K562 (cell line): ENCODE data around the gene SPTLC2.

Experiments used
- GABPA ChIP-seq: fragments of 200-800 bp; sonication (Bioruptor generic); conservative IDR thresholded peaks from 2 replicates; pipeline ENCODE4 v1.6.1; 2016; ENCODE audit warnings: low read depth, missing genetic modification characterization, missing compliant biosample characterization
- HDAC1 ChIP-seq, 2 experiments: fragments of 450-650 bp; IDR thresholded peaks; 2 replicates each; pipeline ENCODE4 v1.6.1; 2016 to 2017; ENCODE audit warnings: inconsistent platforms in 1 of 2, mild to moderate bottlenecking in 1 of 2, moderate library complexity in 1 of 2
- MCM5 ChIP-seq: fragments of 450-650 bp; IDR thresholded peaks from 2 replicates; pipeline ENCODE4 v1.6.1; 2016; ENCODE audit warnings: low read depth
- PYGO2 ChIP-seq: fragments of 450-650 bp; IDR thresholded peaks from 2 replicates; pipeline ENCODE4 v1.6.1; 2016; ENCODE audit warnings: mild to moderate bottlenecking, missing genetic modification characterization, moderate library complexity, missing compliant biosample characterization
- SIN3B ChIP-seq: fragments of 450-650 bp; IDR thresholded peaks from 2 replicates; pipeline ENCODE4 v1.6.1; 2017; ENCODE audit warnings: low read depth, mild to moderate bottlenecking, moderate library complexity
- SMARCE1 ChIP-seq: fragments of 450-650 bp; IDR thresholded peaks from 2 replicates; pipeline ENCODE4 v1.7.1; 2016; ENCODE audit warnings: mild to moderate bottlenecking
- TRIM25 ChIP-seq: fragments of 450-650 bp; IDR thresholded peaks from 2 replicates; pipeline ENCODE4 v1.7.0; 2016; ENCODE audit warnings: borderline replicate concordance
- TF ChIP-seq, protein P1 (sequence below): fragments of 450-650 bp; IDR thresholded peaks from 2 replicates; pipeline ENCODE4 v1.6.1; 2016; ENCODE audit warnings: missing biosample characterization, missing genetic modification characterization
- TF ChIP-seq, protein P2 (sequence below): sonication (generic); formaldehyde crosslinking; IDR thresholded peaks from 2 replicates; pipeline ENCODE4 v1.8.1; 2023; ENCODE audit warnings: mild to moderate bottlenecking, missing genetic modification reagents

- TF ChIP-seq, protein P1, sequence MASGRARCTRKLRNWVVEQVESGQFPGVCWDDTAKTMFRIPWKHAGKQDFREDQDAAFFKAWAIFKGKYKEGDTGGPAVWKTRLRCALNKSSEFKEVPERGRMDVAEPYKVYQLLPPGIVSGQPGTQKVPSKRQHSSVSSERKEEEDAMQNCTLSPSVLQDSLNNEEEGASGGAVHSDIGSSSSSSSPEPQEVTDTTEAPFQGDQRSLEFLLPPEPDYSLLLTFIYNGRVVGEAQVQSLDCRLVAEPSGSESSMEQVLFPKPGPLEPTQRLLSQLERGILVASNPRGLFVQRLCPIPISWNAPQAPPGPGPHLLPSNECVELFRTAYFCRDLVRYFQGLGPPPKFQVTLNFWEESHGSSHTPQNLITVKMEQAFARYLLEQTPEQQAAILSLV (tag) = no peak
- TF ChIP-seq PYGO2 (tag) (no peak), SMARCE1 (no peak), HDAC1 (IDR thresholded peaks at IDR 0.05) (no peak), GABPA (tag) (no peak), TRIM25 (no peak), SIN3B (no peak), MCM5 (no peak)
- TF ChIP-seq, protein P2, sequence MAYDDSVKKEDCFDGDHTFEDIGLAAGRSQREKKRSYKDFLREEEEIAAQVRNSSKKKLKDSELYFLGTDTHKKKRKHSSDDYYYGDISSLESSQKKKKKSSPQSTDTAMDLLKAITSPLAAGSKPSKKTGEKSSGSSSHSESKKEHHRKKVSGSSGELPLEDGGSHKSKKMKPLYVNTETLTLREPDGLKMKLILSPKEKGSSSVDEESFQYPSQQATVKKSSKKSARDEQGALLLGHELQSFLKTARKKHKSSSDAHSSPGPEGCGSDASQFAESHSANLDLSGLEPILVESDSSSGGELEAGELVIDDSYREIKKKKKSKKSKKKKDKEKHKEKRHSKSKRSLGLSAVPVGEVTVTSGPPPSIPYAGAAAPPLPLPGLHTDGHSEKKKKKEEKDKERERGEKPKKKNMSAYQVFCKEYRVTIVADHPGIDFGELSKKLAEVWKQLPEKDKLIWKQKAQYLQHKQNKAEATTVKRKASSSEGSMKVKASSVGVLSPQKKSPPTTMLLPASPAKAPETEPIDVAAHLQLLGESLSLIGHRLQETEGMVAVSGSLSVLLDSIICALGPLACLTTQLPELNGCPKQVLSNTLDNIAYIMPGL (CRISPR knock-in tag) = no peak
Measured at GRCh38 chr14:77583657-77584056, 32.8 kb downstream of the SPTLC2 start.
